T-helper 9 cell (primary cell): ENCODE data around the gene ANKLE2.
"Not testable (repeated sequence)": the region's sequence is repeated elsewhere in the genome, so short reads cannot be mapped to it uniquely, and the experiment has no call there.

Experiments
- DNase-seq: peaks from one replicate; pipeline ENCODE4 v3.0.0-alpha.2; 2020

The ANKLE2 gene

DNA sequence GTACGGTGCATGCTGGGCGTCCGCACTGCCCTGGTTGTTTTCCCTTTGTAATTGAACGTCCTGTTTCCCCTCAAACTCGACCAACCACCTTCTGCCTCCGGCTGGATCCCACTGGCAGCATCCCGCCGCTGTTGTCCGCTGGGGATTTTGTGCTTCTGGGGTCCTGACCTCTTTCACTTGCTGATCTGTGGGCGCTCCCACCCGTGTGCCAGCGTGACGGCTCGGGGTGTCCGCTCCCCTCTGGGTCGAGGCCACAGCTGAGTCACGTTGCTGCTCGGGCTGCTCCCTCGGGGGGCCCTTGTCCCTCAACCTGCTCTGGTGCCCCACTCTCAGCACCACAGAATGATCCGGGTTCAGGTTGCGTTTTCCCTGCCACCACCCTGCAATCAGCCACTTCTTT lies 43.0 kb downstream of the ANKLE2 start:
- DNase-seq: no peak

DNA sequence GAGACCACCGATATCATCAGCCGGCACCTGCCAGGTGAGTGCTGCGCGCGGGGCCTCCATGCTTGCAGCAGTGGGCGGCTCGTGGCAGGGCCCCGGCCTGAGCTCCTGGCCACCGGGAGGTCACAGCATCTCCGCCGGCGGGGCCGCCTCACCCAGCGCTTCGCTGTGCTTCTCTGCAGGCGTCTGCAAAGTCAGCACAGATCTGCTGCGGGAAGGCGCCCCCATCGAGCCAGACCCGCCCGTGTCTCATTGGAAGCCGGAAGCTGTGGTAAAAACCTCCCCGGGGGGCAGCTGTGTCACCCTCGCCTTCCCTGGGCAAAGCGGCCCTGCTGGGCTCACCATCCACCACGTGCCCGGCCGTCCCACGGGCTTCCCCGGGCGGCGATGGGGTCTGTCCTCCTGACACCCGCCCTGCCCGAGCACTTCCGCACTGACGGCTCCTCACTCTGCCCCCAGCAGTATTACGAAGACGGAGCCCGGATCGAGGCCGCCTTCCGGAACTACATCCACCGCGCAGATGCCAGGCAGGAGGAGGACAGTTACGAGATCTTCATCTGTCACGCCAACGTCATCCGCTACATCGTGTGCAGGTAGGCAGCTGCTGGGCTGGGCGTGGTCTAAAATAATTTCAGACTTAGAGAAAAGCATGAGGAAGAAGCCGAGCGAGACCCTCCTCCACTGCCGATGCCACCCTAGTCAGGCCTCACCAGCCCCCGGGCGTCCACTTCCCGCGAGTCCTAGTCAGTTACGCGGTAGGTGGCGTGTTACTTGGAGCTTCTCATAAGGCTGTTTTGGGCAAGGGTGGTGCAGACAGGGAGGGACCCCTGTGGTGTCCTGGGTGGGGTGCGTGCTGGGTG lies 43.9 kb downstream of the ANKLE2 start:
- no peak for DNase-seq

- DNase-seq: no peak
These were observed 44.6 kb downstream of the ANKLE2 start for GRCh38 chr12:132717011-132717410.

- no peak for DNase-seq
These were observed 45.3 kb downstream of the ANKLE2 start for GRCh38 chr12:132716356-132716755.

- no peak for DNase-seq
These were observed 45.8 kb downstream of the ANKLE2 start for GRCh38 chr12:132715874-132716273.

- DNase-seq: no peak
These were observed 48.5 kb downstream of the ANKLE2 start for GRCh38 chr12:132713123-132713522.

- peak; percentile 21 for DNase-seq
These were observed 50.4 kb downstream of the ANKLE2 start for GRCh38 chr12:132711080-132711843.

DNA sequence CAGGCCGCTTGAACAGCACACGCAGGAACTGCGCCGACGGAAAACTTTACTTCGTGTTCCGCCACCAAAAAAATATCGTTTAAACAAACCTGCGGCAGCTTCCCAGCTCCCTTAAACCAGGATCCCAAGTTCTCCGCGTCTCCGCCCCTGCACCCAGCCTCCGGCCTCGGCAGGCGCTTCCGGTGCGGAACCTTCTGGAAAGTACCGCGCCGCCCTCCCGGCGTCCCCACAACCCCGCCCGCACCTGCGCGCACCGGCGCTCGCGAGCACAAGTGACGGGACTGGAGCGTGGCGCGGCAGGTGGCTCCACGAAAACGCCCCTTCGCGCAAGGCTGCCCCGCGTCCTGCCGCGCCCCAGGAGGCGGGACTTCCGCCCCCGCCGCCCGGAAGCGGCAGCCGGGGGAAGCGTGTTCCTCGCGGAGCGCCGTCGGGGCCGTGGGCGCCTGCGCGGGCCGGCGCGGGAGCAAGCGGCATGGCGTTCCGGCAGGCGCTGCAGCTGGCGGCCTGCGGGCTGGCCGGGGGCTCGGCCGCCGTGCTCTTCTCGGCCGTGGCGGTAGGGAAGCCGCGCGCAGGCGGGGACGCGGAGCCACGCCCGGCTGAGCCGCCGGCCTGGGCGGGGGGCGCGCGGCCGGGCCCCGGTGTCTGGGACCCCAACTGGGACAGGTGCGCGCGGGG lies 51.1 kb downstream of the ANKLE2 start, which contains the start of gene PGAM5:
PGAM5 (plus strand) TSS at position 438 of the 675 bp plus-strand sequence; CDS start at position 473, 35 bp downstream.
- peak; percentile 88 for DNase-seq

DNA sequence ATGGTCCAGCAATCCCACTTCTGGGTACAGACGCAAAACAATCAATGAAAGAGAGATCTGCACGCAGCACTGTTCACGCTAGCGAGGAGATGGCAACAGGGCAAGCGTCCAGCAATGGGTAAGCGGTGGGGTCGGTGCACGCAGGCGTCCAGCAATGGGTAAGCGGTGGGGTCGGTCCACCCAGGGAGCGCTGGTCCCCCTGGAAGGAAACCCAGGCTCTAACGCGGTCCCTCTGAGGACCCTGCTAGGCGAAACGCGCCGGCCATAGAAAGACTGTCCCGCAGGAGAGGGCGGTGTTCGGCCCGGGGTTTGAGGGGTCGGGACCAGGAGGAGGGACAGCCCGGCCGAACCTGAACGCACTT lies 51.6 kb downstream of the ANKLE2 start:
- DNase-seq: peak; percentile 8

- DNase-seq: no peak
These were observed 53.5 kb downstream of the ANKLE2 start for GRCh38 chr12:132708150-132708549.

DNA sequence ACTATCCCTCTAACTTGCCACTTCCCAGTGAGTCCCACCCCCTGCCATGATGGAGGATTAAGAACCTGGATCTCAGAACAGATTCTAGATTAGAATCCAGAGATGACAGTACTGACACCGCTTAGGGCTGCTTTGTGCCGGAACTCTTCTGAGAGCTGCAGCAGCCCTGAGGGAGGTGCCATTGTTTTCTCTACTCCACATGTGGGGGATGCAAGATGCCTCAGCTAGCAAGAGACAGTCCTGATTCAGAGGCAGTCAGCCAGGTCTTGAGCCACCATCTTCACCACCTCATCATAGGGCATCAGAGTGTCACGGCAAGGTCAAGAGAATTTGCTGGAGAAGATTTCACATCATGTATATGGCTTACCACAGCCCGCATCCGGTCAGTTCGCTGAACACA lies 54.4 kb downstream of the ANKLE2 start:
- no peak for DNase-seq

- DNase-seq: no peak
These were observed 58.0 kb downstream of the ANKLE2 start for GRCh38 chr12:132703641-132704040.

- no peak for DNase-seq
These were observed 59.0 kb downstream of the ANKLE2 start for GRCh38 chr12:132702640-132703039.

- no peak for DNase-seq
These were observed 61.3 kb downstream of the ANKLE2 start for GRCh38 chr12:132700212-132700822.

- DNase-seq: no peak
These were observed 63.3 kb downstream of the ANKLE2 start for GRCh38 chr12:132698341-132698740.

DNA sequence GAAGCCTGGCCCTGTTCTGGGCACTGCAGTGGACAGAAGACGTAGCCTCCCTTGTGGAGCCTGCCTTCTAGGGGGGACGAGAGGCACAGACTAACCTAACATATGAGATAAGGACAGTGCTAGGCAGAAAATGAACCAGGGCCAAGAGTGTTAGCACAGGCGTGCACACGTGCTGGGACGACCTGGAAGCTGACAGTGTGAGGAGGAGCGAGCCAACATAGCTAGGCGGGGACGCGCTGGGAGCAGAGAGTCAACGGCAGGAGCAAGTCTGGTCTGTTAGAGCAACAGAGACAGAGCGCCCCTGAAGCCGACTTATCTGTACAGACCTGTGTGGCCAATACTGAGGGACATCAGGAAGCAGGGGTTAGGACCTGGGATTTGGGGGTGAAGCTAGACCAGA lies 66.2 kb downstream of the ANKLE2 start:
- no peak for DNase-seq

DNA sequence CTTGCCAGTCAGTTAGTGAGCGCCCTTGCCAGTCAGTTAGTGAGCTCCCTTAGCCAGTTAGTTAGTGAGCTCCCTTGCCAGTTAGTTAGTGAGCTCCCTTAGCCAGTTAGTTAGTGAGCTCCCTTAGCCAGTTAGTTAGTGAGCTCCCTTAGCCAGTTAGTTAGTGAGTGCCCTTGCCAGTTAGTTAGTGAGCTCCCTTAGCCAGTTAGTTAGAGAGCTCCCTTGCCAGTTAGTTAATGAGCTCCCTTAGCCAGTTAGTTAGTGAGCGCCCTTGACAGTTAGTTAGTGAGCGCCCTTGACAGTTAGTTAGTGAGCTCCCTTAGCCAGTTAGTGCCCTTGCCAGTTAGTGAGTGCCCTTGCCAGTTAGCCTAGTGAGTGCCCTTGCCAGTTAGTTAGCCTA lies 66.7 kb downstream of the ANKLE2 start:
- not testable (repeated sequence) for DNase-seq

GRCh38 chr12:132692030-132692429 lies 69.6 kb downstream of the ANKLE2 start:
- DNase-seq: not testable (repeated sequence)

DNA sequence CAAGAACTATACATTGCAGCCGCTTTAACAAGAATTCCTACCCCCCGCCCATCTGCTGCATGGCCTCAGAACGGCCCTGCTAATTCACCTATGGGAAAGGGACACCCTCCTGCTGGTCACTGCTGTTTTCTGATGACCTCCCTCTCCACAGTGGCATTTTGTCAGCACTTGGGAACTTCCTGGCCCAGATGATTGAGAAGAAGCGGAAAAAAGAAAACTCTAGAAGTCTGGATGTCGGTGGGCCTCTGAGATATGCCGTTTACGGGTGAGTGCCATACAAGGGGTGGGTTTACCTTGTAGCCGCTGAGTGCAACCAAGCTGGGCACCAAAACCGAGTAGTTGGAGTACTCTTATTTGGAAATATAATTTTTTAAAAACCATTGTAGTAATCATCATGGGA lies 71.5 kb downstream of the ANKLE2 start:
- no peak for DNase-seq

DNA sequence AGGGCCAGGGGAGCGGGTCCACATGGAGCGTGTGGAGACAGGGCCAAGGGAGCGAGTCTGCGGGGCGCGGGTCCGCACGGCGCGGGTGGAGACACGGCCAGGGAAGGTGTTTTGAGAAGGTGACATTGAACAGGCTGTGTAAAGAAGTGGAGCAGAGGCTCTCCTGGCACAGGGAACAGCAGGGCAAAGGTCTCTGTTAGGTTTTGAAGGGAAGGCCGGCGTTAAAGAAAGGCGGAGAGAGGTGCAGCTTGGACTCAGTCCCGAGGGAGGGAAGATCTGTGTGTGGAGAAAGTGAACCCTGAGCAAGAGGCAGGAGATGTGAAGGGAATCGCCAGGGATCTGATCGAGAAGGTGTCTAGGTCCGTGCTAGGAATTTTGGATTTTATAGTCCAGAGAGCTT lies 72.4 kb downstream of the ANKLE2 start:
- no peak for DNase-seq

DNA sequence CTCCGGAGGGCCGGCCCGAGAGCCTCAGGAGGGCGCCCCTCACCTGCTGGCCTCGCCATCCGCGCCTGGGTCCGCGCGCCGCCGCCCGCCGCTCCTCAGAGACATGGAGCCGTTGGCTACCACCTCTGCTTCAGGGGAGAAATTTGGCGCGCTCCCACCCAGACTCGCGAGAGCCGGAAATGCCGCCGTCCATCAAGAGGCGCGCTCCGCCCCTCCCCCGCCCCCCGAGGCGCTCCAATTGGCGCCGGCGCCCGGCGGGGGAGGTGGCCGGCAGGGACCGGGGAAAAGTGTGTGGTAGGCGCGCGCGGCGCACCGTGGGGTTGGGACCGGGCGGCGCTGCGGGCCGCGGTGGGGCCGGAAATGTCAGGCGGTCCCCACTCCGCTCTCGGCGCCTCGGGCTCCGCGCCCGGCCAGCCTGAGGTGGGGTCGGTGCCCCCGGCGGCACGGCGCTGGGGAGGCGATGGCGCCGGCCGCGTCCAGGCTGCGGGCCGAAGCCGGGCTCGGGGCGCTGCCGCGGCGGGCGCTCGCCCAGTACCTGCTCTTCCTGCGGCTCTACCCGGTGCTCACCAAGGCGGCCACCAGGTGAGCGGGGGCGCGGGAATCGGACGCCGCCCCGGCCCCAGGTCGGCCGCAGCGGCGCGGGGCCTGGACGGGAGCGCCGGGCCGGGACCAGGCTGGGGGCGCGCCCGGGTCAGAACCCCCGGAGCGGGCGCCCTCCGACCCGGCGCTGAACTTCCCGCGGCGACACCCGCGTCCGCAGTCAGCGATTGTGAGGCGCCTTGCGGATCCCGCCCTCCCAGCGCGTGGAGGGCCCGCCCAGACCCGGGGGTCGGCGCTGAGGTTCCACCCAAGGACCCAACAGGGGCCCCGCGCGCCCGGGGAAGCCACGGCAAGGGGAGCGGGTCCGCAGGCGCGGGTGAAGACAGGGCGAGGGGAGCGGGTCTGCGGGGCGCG lies 74.1 kb downstream of the ANKLE2 start, which contains the start of the genes POLE and PXMP2:
POLE (minus strand) TSS at position 132 of the 954 bp plus-strand sequence; CDS start at position 105, 27 bp downstream.
PXMP2 (plus strand) TSS at position 377 of the 954 bp plus-strand sequence; CDS start at position 461, 84 bp downstream.
- DNase-seq: peak; percentile 91
